IPS-NIHi11 (cell line): ENCODE measurements around the gene SETD1A.
A peak's percentile ranks its signal among the peaks of the same experiment; 100 is the strongest.
"Not testable (repeated sequence)": the region's sequence is repeated elsewhere in the genome, so short reads cannot be mapped to it uniquely, and the experiment has no call there.

Experiments
- DNase-seq: peaks from one replicate; pipeline ENCODE4 v3.0.0; 2012; ENCODE audit warnings: mixed read lengths, low spot score

The SETD1A gene

DNA sequence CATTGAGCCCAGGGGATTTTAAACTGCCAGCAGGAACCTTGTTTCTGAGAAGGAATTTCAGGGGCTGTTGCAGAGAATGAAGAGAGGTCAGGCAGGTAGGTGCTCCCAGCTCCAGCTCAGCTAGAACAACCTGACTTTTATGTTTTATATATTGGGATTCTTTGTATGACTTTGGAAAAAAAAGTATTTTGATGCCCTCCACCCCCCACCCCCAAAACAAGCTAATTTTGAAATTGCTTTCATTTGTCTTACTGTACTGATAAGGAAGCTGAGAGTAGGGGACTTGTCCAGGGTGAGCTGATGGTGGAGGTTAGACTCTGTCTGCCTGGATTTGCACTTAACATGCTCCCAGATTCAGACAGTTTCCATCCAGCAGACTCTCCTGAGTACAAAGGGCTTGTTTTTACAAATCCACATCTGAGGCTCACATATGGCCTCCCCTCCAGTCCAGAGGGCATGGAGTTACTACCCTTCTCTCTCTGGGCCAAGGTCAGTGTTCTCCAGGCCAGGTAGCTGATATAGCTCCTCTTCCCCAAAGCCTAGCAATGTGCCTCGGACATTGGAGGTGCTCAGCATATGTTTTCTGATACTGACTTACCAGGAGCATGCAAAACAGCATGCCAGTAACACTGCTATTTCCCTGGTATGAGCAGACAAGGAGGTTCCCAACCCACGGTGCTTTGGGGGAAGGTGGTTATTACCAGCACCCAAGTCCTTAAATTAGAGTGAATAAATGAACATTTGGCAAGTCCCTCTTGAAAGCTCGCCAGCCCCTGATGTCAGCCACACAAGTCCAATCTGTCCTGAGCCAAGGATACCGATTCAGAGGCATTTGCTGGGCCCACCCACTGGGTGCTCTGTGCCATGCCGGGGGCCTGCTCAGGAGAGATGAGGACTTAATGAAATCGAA, 41.6 kb downstream of the SETD1A start:
- no peak for DNase-seq

DNA sequence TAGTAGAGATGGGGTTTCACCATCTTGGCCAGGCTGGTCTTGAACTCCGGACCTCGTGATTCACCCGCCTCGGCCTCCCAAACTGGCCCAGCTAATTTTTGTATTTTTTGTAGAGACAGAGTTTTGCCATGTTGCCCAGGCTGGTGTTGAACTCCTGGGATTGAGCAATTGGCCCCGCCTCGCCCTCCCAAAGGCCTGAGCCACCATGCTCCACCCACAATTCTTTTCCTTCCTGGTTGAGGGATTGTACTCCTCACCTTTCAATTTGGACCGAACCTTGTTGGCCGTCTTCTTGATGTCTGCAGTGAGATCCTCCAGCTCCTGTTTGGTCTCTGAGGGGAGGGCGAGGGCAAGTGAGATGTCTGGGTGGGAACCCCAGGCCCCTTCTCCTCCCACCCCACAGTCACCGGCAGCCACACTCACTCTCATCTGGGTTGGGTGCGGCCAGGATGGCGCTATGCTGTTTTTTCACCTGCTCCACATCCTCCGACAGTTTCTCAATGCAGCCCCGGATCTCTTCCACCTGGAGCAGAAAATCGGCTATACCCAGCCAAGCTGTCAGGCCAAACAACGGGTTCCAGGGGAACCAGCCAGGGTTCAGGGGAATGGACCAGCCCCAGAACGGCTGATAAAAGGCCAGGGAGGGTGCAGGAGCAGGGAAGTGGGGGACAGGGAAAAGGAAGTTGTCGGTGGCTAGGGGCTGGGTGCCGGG, 43.3 kb downstream of the SETD1A start:
- no peak for DNase-seq

- DNase-seq, result no peak
These were observed 44.1 kb downstream of the SETD1A start for GRCh38 chr16:31001507-31002249.

DNA sequence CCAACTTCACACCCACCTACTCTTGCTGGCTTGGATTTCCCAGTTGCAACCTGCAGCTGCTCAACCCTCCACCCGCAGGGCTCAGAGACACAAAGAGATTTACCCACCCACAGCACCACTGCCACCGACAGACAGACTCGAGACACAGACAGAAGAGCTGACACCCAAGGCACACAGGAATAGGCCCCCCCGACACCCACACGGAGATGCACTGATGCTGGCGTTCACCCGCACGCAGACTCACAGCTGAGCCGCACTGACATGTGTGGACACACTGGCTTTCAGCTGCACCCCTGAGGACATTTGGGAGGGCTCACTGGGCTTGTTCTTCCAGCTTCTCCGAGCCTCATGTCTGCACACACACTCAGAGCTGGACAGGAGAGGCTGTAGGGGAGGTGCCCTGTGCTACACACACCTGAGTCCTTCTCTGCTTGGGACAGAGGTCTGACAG, 44.7 kb downstream of the SETD1A start:
- DNase-seq, result no peak

GRCh38 chr16:31002862-31003341, 45.3 kb downstream of the SETD1A start:
- DNase-seq, result no peak

DNA sequence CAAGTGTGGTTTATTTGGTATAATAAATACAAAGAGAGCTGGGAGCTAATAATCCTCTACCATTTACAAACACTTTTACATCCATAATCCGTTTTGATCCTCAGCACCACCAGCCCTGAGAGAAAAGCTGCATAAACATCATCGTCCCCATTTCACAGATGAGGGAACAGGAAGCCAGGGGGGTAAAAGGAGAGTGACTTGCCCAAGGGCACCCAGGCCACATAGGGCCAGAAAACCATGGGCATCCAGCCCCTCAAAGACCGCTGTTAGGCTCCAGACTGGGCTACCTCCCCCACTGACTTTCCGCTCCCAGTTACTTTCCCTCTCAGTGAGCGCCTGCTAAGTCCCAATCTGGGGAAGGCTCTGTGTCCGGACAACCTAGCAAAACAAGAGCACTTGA, 46.2 kb downstream of the SETD1A start:
- DNase-seq, result no peak

GRCh38 chr16:31004658-31005057, 47.1 kb downstream of the SETD1A start:
- no peak for DNase-seq

- no peak for DNase-seq
These were observed 48.0 kb downstream of the SETD1A start for GRCh38 chr16:31005350-31006085.

DNA sequence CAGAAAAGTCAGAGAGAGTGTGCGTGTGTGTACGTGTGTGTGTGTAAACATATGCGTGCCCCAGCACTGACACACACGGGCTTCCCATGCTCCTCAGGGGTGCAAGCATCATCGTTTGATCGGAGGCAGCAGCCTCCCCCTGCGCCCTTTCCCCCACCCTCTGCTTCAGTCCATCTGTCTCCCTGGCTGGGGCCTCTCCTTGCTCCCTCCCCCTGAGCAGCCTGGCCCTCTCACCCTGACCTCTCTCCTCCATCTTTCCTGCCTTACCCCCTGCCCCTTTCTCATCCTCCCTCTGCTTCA, 48.5 kb downstream of the SETD1A start:
- DNase-seq, result no peak

GRCh38 chr16:31006589-31006988, 49.0 kb downstream of the SETD1A start:
- DNase-seq, result no peak

DNA sequence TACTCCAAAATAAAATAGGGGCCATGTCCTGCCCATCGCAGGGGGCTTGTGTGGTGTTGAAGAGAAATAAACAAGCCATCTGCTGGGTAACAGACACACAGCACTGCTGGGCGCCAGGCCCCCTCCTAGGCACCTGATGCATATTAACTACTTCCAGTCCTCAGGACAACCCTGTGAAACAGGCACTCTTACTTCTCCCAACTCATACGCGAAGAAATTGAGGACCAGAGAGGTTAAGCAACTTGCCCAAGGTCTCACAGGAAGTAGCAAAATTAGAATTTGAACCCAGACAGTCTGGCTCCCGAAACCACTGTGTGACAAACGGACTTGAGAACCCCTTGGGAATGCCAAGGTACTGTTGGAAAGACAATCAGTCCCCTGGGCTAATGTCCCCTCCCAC, 50.1 kb downstream of the SETD1A start:
- DNase-seq, result no peak

GRCh38 chr16:31008149-31008548, 50.6 kb downstream of the SETD1A start:
- DNase-seq, result no peak

DNA sequence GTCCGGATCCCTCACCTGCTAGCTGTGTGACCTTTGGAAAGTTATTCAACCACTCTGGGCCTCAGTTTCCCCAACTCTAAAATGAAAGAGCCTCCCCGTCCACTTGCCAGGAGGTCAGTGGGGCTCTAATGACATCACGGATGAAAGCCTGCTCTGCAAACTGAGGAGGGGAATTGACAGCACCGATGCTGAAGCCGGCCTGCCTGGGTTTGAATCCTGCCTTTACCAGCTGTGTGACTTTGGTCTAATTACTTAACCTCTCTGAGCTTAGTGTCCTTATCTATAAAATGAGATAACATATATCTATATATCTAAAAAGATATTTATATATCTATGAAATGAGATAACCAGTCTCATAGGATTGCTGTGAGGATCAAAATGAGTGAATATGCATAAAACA, 51.0 kb downstream of the SETD1A start:
- DNase-seq, result no peak

- no peak for DNase-seq
These were observed 51.6 kb downstream of the SETD1A start for GRCh38 chr16:31009120-31009519.

GRCh38 chr16:31009894-31010584, 52.5 kb downstream of the SETD1A start:
- DNase-seq, result peak; percentile 59

- peak; percentile 96 for DNase-seq
These were observed 53.2 kb downstream of the SETD1A start, which contains the start of gene STX1B for GRCh38 chr16:31010585-31011325. TSS of gene STX1B (minus strand) at chr16:31010638. CDS start at chr16:31010396, 242 bp downstream.

GRCh38 chr16:31011815-31012214, 54.3 kb downstream of the SETD1A start:
- not testable (repeated sequence) for DNase-seq

DNA sequence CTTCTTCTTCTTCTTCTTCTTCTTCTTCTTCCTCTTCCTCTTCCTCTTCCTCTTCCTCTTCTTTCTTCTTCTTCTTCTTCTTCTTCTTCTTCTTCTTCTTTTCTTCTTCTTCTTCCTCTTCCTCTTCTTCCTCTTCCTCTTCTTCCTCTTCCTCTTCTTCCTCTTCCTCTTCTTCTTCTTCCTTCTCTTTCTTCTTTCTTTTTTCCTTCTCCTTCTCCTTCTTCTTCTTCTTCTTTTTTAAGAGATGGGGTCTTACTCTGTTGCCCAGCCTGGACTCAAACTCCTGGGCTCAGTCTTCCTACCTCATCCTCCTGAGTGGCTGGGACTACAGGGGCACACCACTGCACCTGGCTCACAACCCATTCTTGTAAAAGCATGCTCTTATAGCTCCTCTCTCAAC, 55.7 kb downstream of the SETD1A start:
- not testable (repeated sequence) for DNase-seq

- no peak for DNase-seq
These were observed 58.5 kb downstream of the SETD1A start for GRCh38 chr16:31016018-31016417.

DNA sequence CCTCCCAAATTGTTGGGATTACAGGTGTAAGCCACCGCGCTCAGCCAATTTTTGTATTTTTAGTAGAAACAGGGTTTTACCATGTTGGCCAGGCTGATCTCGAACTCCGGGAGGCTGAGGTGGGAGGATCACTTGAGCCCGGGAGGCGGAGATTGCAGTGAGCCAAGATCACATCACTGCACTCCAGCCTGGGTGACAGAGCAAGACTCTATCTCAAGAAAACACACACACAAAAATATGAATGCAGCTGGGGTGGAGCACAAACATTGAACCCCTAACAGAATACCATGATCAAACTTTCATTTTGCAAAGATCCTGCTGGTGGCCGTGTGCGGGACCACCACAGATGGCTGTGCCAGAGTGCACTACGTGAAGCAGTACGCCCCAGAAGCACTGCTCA, 60.2 kb downstream of the SETD1A start:
- DNase-seq, result not testable (repeated sequence)
